PFSK-1 (cell line): ENCODE data around the gene MYH7.

ENCODE experiments used
- FOXP2 ChIP-seq: optimal IDR thresholded peaks from 2 replicates; pipeline ENCODE3; 2011; ENCODE audit warnings: borderline replicate concordance, control low read depth, inconsistent platforms; ENCODE audit not compliant: insufficient read depth; ENCODE audit errors: extremely low read length, extremely low read depth
- POLR2AphosphoS5 ChIP-seq: IDR thresholded peaks from 2 replicates; pipeline ENCODE4 v1.6.1; 2012; ENCODE audit warnings: low read depth, mild to moderate bottlenecking, control low read depth, low read length, moderate library complexity
- SIN3A ChIP-seq: IDR thresholded peaks from 2 replicates; pipeline ENCODE4 v1.6.1; 2012; ENCODE audit warnings: mild to moderate bottlenecking, low read length, moderate library complexity, borderline replicate concordance; ENCODE audit not compliant: insufficient read depth
- TAF1 ChIP-seq: IDR thresholded peaks from 2 replicates; pipeline ENCODE4 v1.6.1; 2012; ENCODE audit warnings: low read length, control low read depth, borderline replicate concordance; ENCODE audit not compliant: insufficient read depth
- TF ChIP-seq, protein P1 (sequence below), 2 experiments: IDR thresholded peaks; 2 replicates each; pipeline versions ENCODE4 v1.6.1 to v1.8.0; 2011 to 2012; ENCODE audit warnings: low read depth in 2 of 2, low read length in 2 of 2, control low read depth in 1 of 2, inconsistent platforms in 1 of 2, mild to moderate bottlenecking in 1 of 2, moderate library complexity in 1 of 2; ENCODE audit not compliant: insufficient read depth in 1 of 2

MYH7 gene

GRCh38 chr14:23406725-23407355, 28.6 kb downstream of the MYH7 start:
- TF ChIP-seq, protein P1, sequence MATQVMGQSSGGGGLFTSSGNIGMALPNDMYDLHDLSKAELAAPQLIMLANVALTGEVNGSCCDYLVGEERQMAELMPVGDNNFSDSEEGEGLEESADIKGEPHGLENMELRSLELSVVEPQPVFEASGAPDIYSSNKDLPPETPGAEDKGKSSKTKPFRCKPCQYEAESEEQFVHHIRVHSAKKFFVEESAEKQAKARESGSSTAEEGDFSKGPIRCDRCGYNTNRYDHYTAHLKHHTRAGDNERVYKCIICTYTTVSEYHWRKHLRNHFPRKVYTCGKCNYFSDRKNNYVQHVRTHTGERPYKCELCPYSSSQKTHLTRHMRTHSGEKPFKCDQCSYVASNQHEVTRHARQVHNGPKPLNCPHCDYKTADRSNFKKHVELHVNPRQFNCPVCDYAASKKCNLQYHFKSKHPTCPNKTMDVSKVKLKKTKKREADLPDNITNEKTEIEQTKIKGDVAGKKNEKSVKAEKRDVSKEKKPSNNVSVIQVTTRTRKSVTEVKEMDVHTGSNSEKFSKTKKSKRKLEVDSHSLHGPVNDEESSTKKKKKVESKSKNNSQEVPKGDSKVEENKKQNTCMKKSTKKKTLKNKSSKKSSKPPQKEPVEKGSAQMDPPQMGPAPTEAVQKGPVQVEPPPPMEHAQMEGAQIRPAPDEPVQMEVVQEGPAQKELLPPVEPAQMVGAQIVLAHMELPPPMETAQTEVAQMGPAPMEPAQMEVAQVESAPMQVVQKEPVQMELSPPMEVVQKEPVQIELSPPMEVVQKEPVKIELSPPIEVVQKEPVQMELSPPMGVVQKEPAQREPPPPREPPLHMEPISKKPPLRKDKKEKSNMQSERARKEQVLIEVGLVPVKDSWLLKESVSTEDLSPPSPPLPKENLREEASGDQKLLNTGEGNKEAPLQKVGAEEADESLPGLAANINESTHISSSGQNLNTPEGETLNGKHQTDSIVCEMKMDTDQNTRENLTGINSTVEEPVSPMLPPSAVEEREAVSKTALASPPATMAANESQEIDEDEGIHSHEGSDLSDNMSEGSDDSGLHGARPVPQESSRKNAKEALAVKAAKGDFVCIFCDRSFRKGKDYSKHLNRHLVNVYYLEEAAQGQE (IDR thresholded peaks at IDR 0.05; ENCODE audit: insufficient read depth in 1 of 2, low read depth in 2 of 2, low read length in 2 of 2) = no peak
- TF ChIP-seq POLR2AphosphoS5 = no peak
- TF ChIP-seq TAF1 = no peak
- TF ChIP-seq FOXP2 = no peak
- TF ChIP-seq SIN3A = no peak

GRCh38 chr14:23406244-23406643, 29.2 kb downstream of the MYH7 start:
- TF ChIP-seq SIN3A (no peak), TAF1 (no peak), POLR2AphosphoS5 (no peak), FOXP2 (no peak)
- TF ChIP-seq, protein P1 (IDR thresholded peaks at IDR 0.05; ENCODE audit: insufficient read depth in 1 of 2, low read depth in 2 of 2, low read length in 2 of 2) = no peak

DNA sequence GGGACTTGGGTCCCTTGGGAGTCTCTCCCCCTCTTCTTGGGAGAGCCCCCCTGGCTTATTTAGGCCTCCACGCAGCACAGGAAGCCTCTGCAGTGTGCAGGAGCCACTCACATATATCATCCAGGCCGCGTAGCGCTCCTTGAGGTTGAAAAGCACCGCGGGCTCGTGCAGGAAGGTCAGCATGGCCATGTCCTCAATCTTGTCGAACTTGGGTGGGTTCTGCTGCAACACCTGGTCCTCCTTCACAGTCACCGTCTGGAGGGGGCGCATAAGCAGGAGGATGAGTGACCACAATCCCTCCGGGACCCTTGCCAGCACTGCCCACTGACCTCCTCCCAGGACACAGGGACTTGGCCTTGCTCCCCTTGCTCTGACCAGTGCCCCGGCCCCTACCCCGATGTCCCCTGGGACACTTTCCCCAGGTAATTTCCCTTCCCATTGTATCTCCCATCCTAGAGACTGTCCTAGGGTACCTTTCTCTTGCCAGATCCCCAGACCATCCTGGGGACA, 29.9 kb downstream of the MYH7 start:
- TF ChIP-seq FOXP2 (no peak), TAF1 (no peak), SIN3A (no peak), POLR2AphosphoS5 (no peak)
- TF ChIP-seq, protein P1 (IDR thresholded peaks at IDR 0.05; ENCODE audit: insufficient read depth in 1 of 2, low read depth in 2 of 2, low read length in 2 of 2) = no peak

GRCh38 chr14:23405096-23405495, 30.4 kb downstream of the MYH7 start:
- no peak for TF ChIP-seq TAF1
- TF ChIP-seq, protein P1 (IDR thresholded peaks at IDR 0.05; ENCODE audit: insufficient read depth in 1 of 2, low read depth in 2 of 2, low read length in 2 of 2) = no peak
- no peak for TF ChIP-seq SIN3A

GRCh38 chr14:23404331-23404900, 31.0 kb downstream of the MYH7 start:
- TF ChIP-seq FOXP2 (no peak), POLR2AphosphoS5 (no peak), TAF1 (no peak), SIN3A (no peak)
- TF ChIP-seq, protein P1 (IDR thresholded peaks at IDR 0.05; ENCODE audit: insufficient read depth in 1 of 2, low read depth in 2 of 2, low read length in 2 of 2) = no peak
